Right lobe of liver (tissue), 6 donors: ENCODE measurements around the gene RAB3GAP1. TPM values are rescaled to one million over a fixed set of nuclear protein-coding genes. Genes with fewer than 3 reads are reported as not detected.

Experiments used
- ATAC-seq, 4 donors: fragments of 200-7000 bp; cut with Tn5 transposase; one replicate each; pipeline ENCODE4 v1.9.1; 2020; ENCODE audit warnings: mild to moderate bottlenecking in 4 of 4, moderate library complexity in 4 of 4
- DNase-seq, 3 donors: peaks; one replicate each; pipeline ENCODE4 v3.0.0-alpha.2; 2020
- H3K27ac ChIP-seq, 3 donors: fragments of 200-600 bp; one replicate each; pipeline ENCODE4 v1.8.0; 2022
- H3K27me3 ChIP-seq, 2 donors: fragments of 200-600 bp; one replicate each; pipeline ENCODE4 v1.8.0; 2022
- H3K36me3 ChIP-seq, 4 donors: fragments of 200-600 bp; sonication (generic) in 1 of 4; one replicate each; pipeline versions ENCODE4 v1.5.1 to v1.8.0; 2017 to 2022; ENCODE audit warnings: control low read depth in 1 of 4
- H3K4me1 ChIP-seq, 4 donors: fragments of 200-600 bp; sonication (generic) in 1 of 4; one replicate each; pipeline versions ENCODE4 v1.5.1 to v1.8.0; 2017 to 2022; ENCODE audit warnings: control low read depth in 1 of 4
- H3K4me3 ChIP-seq, 3 donors: fragments of 200-600 bp; one replicate each; pipeline ENCODE4 v1.8.0; 2022
- H3K9me3 ChIP-seq, 4 donors: fragments of 200-600 bp; sonication (generic) in 1 of 4; one replicate each; pipeline versions ENCODE4 v1.5.1 to v1.8.0; 2017 to 2022; ENCODE audit warnings: control low read depth in 1 of 4
- CTCF ChIP-seq, 4 donors: fragments of 200-600 bp in 3 of 4; fragments of 450-650 bp in 1 of 4; IDR thresholded peaks; one replicate each; pipeline versions ENCODE4 v1.5.1 to v1.8.0; 2016 to 2022; ENCODE audit warnings: antibody characterized with exemption in 4 of 4, mild to moderate bottlenecking in 2 of 4
- POLR2A ChIP-seq: fragments of 450-650 bp; IDR thresholded peaks from one replicate; pipeline ENCODE4 v1.6.1; 2017; ENCODE audit warnings: antibody characterized with exemption, mild to moderate bottlenecking
- WGBS: methylation state at CpG from one replicate; pipeline ENCODE4 v1.1.6; 2018; ENCODE audit warnings: low coverage, low lambda C conversion rate; ENCODE audit not compliant: insufficient coverage; ENCODE audit errors: missing lambda C conversion rate; 5-methylcytosine and 5-hydroxymethylcytosine counted together
- intact Hi-C, 2 donors: fragments of 100-400 bp; cut with DNase I; formaldehyde crosslinking; loops; one replicate each; pipeline versions ENCODE4 v1.11.2 to v1.14.1; 2022
- total RNA-seq, 6 experiments: library from RNA; depleted of rRNA in 2 of 6; stranded (reverse); fragments of >200 nt in 2 of 6; fragmentation: NEBNext Ultra II Directional in 3 of 6; extraction: Animal tissue kit (Norgen Biotek cat#: 25700) in 3 of 6; gene quantifications; one replicate each; pipeline versions ENCODE4 v1.1.0 to v1.2.4, GENCODE V29; 2016 to 2023
- donor health status: DM: no; HTN: yes; CAD: no.
- donor health status: DM: no; HTN: no; CAD: no.
- donor health status: DM: no; HTN: no; CAD: no.
- donor health status: DM: no; HTN: yes; CAD: no.
- donor health status: DM: no; HTN: yes; CAD: no.

RAB3GAP1 gene
- total RNA-seq, 6 experiments from 2014 or later, result 13.9 to 17.8 (median 15.9) TPM

- intact Hi-C loops, result no loop called here
- Histone ChIP-seq H3K9me3 (no peaks in the 10 kb centered on the region), H3K27ac (no peak overlapping the region), H3K4me3 (no peak overlapping the region), H3K4me1 (peaks cover 0 to 20% (median 4%) of the 10 kb centered on the region in 4 donors), H3K36me3 (no peaks in the 10 kb centered on the region), H3K27me3 (no peaks in the 10 kb centered on the region)
- ATAC-seq (no peak), DNase-seq (no peak)
- TF ChIP-seq POLR2A (no peak), CTCF (IDR thresholded peaks at IDR 0.05) (no peak)
- 91% methylated on average over 5 of the region's 6 CpGs for WGBS
These were observed 1.4 kb upstream of the RAB3GAP1 start for GRCh38 chr2:135050684-135051083.

- WGBS, result 8% methylated on average over 15 of the region's 15 CpGs
- peak; percentile 7 to 24 (median 17) for ATAC-seq
These were observed 944 bp downstream of the RAB3GAP1 start for GRCh38 chr2:135052997-135053474.

GRCh38 chr2:135055182-135055786, 3.2 kb downstream of the RAB3GAP1 start:
- Histone ChIP-seq H3K36me3 (peaks cover 0 to 2% (median 0%) of the 10 kb centered on the region in 4 donors), H3K9me3 (no peaks in the 10 kb centered on the region), H3K4me3 (no peak overlapping the region), H3K4me1 (peaks cover 0 to 20% (median 4%) of the 10 kb centered on the region in 4 donors), H3K27me3 (no peaks in the 10 kb centered on the region), H3K27ac (no peak overlapping the region)
- intact Hi-C loops, result no loop called here
- WGBS, result 100% methylated on average over 2 of the region's 2 CpGs
- DNase-seq, result no peak
- no peak for ATAC-seq
- TF ChIP-seq CTCF (IDR thresholded peaks at IDR 0.05) (no peak), POLR2A (no peak)

More at GRCh38 chr2:135052997-135053474, 944 bp downstream of the RAB3GAP1 start:
- TF ChIP-seq CTCF (IDR thresholded peaks at IDR 0.05) (no peak), POLR2A (no peak)
- intact Hi-C loops, result no loop called here
- no peak for DNase-seq
- no peaks in the 10 kb centered on the region for H3K27me3 ChIP-seq
- H3K36me3 ChIP-seq, result no peaks in the 10 kb centered on the region
- peaks cover 0 to 20% (median 4%) of the 10 kb centered on the region in 4 donors for H3K4me1 ChIP-seq
- H3K27ac ChIP-seq, result peak overlapping the region; percentile 91 to 95 (median 94)
- no peaks in the 10 kb centered on the region for H3K9me3 ChIP-seq
- H3K4me3 ChIP-seq, result peak overlapping the region; percentile 62 to 92 (median 90)

- Histone ChIP-seq H3K4me1 (peaks cover 0 to 19% (median 4%) of the 10 kb centered on the region in 4 donors), H3K27ac (no peak overlapping the region), H3K4me3 (no peak overlapping the region), H3K36me3 (peaks cover 0 to 12% (median 4%) of the 10 kb centered on the region in 4 donors), H3K27me3 (no peaks in the 10 kb centered on the region), H3K9me3 (no peaks in the 10 kb centered on the region)
- TF ChIP-seq CTCF (IDR thresholded peaks at IDR 0.05) (no peak), POLR2A (no peak)
- no peak for DNase-seq
- intact Hi-C loops, result no loop called here
- no peak for ATAC-seq
These were observed 4.7 kb downstream of the RAB3GAP1 start for GRCh38 chr2:135056790-135057189.
